ENCODE results near the gene KDELR3. TPM values are rescaled to one million over a fixed set of nuclear protein-coding genes. Genes with fewer than 3 reads are reported as not detected.

Gene KDELR3
- total and polyA plus RNA-seq, 4 donors = 4.4 to 16.4 (median 8.8) TPM

- ATAC-seq (ENCODE audit: insufficient read depth, low FRiP score) (no peak), DNase-seq (no peak)
- WGBS, 2 donors = 5 to 8% methylated on average over 26 to 67 of the region's 67 CpGs
- H3K27ac ChIP-seq (ENCODE audit: low read depth in 1 of 2, low read length in 1 of 2) = peak overlapping the region in 1 of 2 donors; percentile 75
- H3K36me3 ChIP-seq (ENCODE audit: control insufficient read depth in 4 of 4, insufficient read depth in 4 of 4, low read length in 4 of 4) = no peaks in the 10 kb centered on the region
- peaks cover 0 to 64% (median 44%) of the 10 kb centered on the region in 3 donors for H3K27me3 ChIP-seq (ENCODE audit: control insufficient read depth in 3 of 3, insufficient read depth in 3 of 3, low read length in 2 of 3)
- TF ChIP-seq CTCF (IDR thresholded peaks at IDR 0.05; ENCODE audit: control extremely low read depth, extremely low read depth) = no peak
- no peak overlapping the region for H3K9ac ChIP-seq (ENCODE audit: insufficient read depth in 1 of 2, low read length in 2 of 2)
- peak overlapping the region; percentile 12 for H3K4me3 ChIP-seq
- H3K9me3 ChIP-seq (ENCODE audit: control insufficient read depth in 4 of 4, insufficient read depth in 3 of 4, low read length in 3 of 4) = peaks cover 0 to 3% (median 0%) of the 10 kb centered on the region in 4 donors
- H3K4me1 ChIP-seq (ENCODE audit: control insufficient read depth in 5 of 5, insufficient read depth in 5 of 5, low read length in 5 of 5) = peaks cover 0 to 5% (median 3%) of the 10 kb centered on the region in 5 donors
Observed at GRCh38 chr22:38454353-38455075, 13.4 kb upstream of the KDELR3 start.

GRCh38 chr22:38455076-38455529 is 12.8 kb upstream of the KDELR3 start, which contains the start of gene KCNJ4:
Gene KCNJ4 (minus strand): TSS chr22:38455199. CDS start chr22:38428132, 27,067 bp downstream.
- no peak for ATAC-seq (ENCODE audit: insufficient read depth, low FRiP score)
- peaks cover 0 to 3% (median 0%) of the 10 kb centered on the region in 4 donors for H3K9me3 ChIP-seq (ENCODE audit: control insufficient read depth in 4 of 4, insufficient read depth in 3 of 4, low read length in 3 of 4)
- peaks cover 0 to 62% (median 48%) of the 10 kb centered on the region in 3 donors for H3K27me3 ChIP-seq (ENCODE audit: control insufficient read depth in 3 of 3, insufficient read depth in 3 of 3, low read length in 2 of 3)
- no peaks in the 10 kb centered on the region for H3K36me3 ChIP-seq (ENCODE audit: control insufficient read depth in 4 of 4, insufficient read depth in 4 of 4, low read length in 4 of 4)
- WGBS, 2 donors = 1% methylated on average over 28 to 75 of the region's 76 CpGs
- DNase-seq = no peak
- TF ChIP-seq CTCF (IDR thresholded peaks at IDR 0.05; ENCODE audit: control extremely low read depth, extremely low read depth) = no peak
- H3K4me1 ChIP-seq (ENCODE audit: control insufficient read depth in 5 of 5, insufficient read depth in 5 of 5, low read length in 5 of 5) = peaks cover 0 to 5% (median 3%) of the 10 kb centered on the region in 5 donors
- peak within 1 kb of the TSS in 1 of 2 donors; percentile 77 for H3K27ac ChIP-seq (ENCODE audit: low read depth in 1 of 2, low read length in 1 of 2)
- no peak within 1 kb of the TSS for H3K9ac ChIP-seq (ENCODE audit: insufficient read depth in 1 of 2, low read length in 2 of 2)
- peak within 1 kb of the TSS; percentile 12 for H3K4me3 ChIP-seq

GRCh38 chr22:38455530-38456271 is 12.2 kb upstream of the KDELR3 start:
- peak in 2 of 3 donors; percentile 50 to 56 for DNase-seq
- Histone ChIP-seq H3K27me3 (ENCODE audit: control insufficient read depth in 3 of 3, insufficient read depth in 3 of 3, low read length in 2 of 3) (peaks cover 0 to 62% (median 54%) of the 10 kb centered on the region in 3 donors), H3K4me1 (ENCODE audit: control insufficient read depth in 5 of 5, insufficient read depth in 5 of 5, low read length in 5 of 5) (peaks cover 0 to 5% (median 1%) of the 10 kb centered on the region in 5 donors), H3K27ac (ENCODE audit: low read depth in 1 of 2, low read length in 1 of 2) (peak overlapping the region in 1 of 2 donors; percentile 77), H3K9ac (ENCODE audit: insufficient read depth in 1 of 2, low read length in 2 of 2) (no peak overlapping the region), H3K9me3 (ENCODE audit: control insufficient read depth in 4 of 4, insufficient read depth in 3 of 4, low read length in 3 of 4) (peaks cover 0 to 3% (median 0%) of the 10 kb centered on the region in 4 donors), H3K4me3 (no peak overlapping the region), H3K36me3 (ENCODE audit: control insufficient read depth in 4 of 4, insufficient read depth in 4 of 4, low read length in 4 of 4) (no peaks in the 10 kb centered on the region)
- ATAC-seq (ENCODE audit: insufficient read depth, low FRiP score) = no peak
- 0 to 2% methylated on average over 43 to 90 of the region's 90 CpGs for WGBS, 2 donors
- no peak for TF ChIP-seq CTCF (IDR thresholded peaks at IDR 0.05; ENCODE audit: control extremely low read depth, extremely low read depth)

Data from lung (tissue), 12 donors.